Fibroblast of lung (primary cell): ENCODE measurements around the gene ZNF346. TPM values are rescaled to one million over a fixed set of nuclear protein-coding genes. Genes with fewer than 3 reads are reported as not detected.

Experiments used
- DNase-seq, 2 donors: peaks; one replicate each; pipeline versions ENCODE4 v3.0.0 to v3.0.0-alpha.2; 2010; ENCODE audit warnings: low read depth in 2 of 2
- H2AFZ ChIP-seq: 2 replicates; pipeline ENCODE4 v1.5.1; 2012; ENCODE audit warnings: low read length, control low read depth, inconsistent platforms
- H3K27ac ChIP-seq: 2 replicates; pipeline ENCODE4 v1.5.1; 2011; ENCODE audit warnings: low read length, control low read depth; ENCODE audit not compliant: insufficient read depth
- H3K27me3 ChIP-seq: 2 replicates; pipeline ENCODE4 v1.5.1; 2011; ENCODE audit warnings: mild to moderate bottlenecking, low read length; ENCODE audit not compliant: control insufficient read depth, insufficient read depth
- H3K36me3 ChIP-seq: 2 replicates; pipeline ENCODE4 v1.5.1; 2011; ENCODE audit warnings: low read length; ENCODE audit not compliant: control insufficient read depth, insufficient read depth
- H3K4me1 ChIP-seq: 2 replicates; pipeline ENCODE4 v1.5.1; 2011; ENCODE audit warnings: low read length; ENCODE audit not compliant: control insufficient read depth, insufficient read depth; ENCODE audit errors: extremely low read depth
- H3K4me2 ChIP-seq: 2 replicates; pipeline ENCODE4 v1.5.1; 2011; ENCODE audit warnings: low read length, control low read depth; ENCODE audit not compliant: insufficient read depth; ENCODE audit errors: extremely low read depth
- H3K4me3 ChIP-seq, 4 experiments: fragments of 200-600 bp in 1 of 4; sonication (generic) in 1 of 4; replicated peaks in 1 of 4; 2 replicates each; pipeline ENCODE4 v1.5.1; 2011 to 2016; ENCODE audit warnings: low read length in 4 of 4, low read depth in 3 of 4, mild to moderate bottlenecking in 3 of 4, control low read depth in 2 of 4, inconsistent platforms in 1 of 4, mixed read lengths in 1 of 4; ENCODE audit not compliant: insufficient read depth in 1 of 4; ENCODE audit errors: control extremely low read depth in 1 of 4
- H3K79me2 ChIP-seq: 2 replicates; pipeline ENCODE4 v1.5.1; 2012; ENCODE audit warnings: mild to moderate bottlenecking, low read length, inconsistent platforms; ENCODE audit not compliant: control insufficient read depth, insufficient read depth
- H3K9ac ChIP-seq: 2 replicates; pipeline ENCODE4 v1.5.1; 2011; ENCODE audit warnings: mild to moderate bottlenecking, low read length, control low read depth; ENCODE audit not compliant: insufficient read depth
- H3K9me3 ChIP-seq: 2 replicates; pipeline ENCODE4 v1.5.1; 2012; ENCODE audit warnings: low read depth, low read length; ENCODE audit not compliant: control insufficient read depth, insufficient read depth
- H4K20me1 ChIP-seq: 2 replicates; pipeline ENCODE4 v1.5.1; 2011; ENCODE audit warnings: low read length; ENCODE audit not compliant: control insufficient read depth, insufficient read depth; ENCODE audit errors: extremely low read depth
- EZH2 ChIP-seq: IDR thresholded peaks from 2 replicates; pipeline ENCODE4 v1.5.1; 2012; ENCODE audit warnings: low read length, control low read depth, mild to moderate bottlenecking; ENCODE audit errors: missing control alignments
- polyA plus RNA-seq, 2 donors: library from polyadenylated mRNA; depleted of rRNA in 1 of 2; stranded (reverse) in 1 of 2; unstranded in 1 of 2; fragments of >200 nt; gene quantifications; 2 replicates each; pipeline ENCODE4 v1.2.1, GENCODE V29; 2011 to 2012; ENCODE audit warnings: missing spikeins in 1 of 2
- total RNA-seq: library from RNA; depleted of rRNA; stranded (reverse); fragments of >200 nt; gene quantifications from 2 replicates; pipeline ENCODE4 v1.2.1, GENCODE V29; 2014
- TF ChIP-seq, protein P1 (sequence below), 2 donors: IDR thresholded peaks in 1 of 2; conservative IDR thresholded peaks in 1 of 2; 1 replicate in 1 of 2; 2 replicates in 1 of 2; pipeline ENCODE4 v1.5.1; 2011 to 2012; ENCODE audit warnings: low read length in 2 of 2, control low read depth in 1 of 2, inconsistent platforms in 1 of 2, low read depth in 1 of 2, mild to moderate bottlenecking in 1 of 2

Gene ZNF346
- total and polyA plus RNA-seq, 2 donors (not counting 1 experiment from before 2014, with no cell fraction given), result 14.0 to 14.9 TPM

DNA sequence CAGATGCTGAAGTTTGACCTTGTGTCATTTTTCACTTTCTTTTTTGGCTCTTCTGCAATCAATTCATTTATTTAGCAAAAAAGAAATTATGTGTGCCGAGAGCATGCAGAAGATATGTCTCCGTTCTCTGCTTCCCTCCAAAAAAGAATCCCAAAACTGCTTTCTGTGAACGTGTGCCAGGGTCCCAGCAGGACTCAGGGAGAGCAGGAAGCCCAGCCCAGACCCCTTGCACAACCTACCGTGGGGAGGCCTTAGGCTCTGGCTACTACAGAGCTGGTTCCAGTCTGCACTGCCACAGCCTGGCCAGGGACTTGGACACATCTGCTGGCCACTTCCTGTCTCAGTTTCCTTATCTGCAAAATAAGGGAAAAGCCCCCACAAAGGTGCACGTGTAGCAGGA lies 66.6 kb downstream of the ZNF346 start:
- H2AFZ ChIP-seq, result no peak overlapping the region
- H3K4me1 ChIP-seq, result peaks cover 17% of the 10 kb centered on the region
- peak overlapping the region; percentile 37 for H3K4me2 ChIP-seq
- H3K9me3 ChIP-seq, result no peaks in the 10 kb centered on the region
- H3K27ac ChIP-seq, result peak overlapping the region; percentile 4
- no peak overlapping the region for H3K9ac ChIP-seq
- H3K4me3 ChIP-seq, result no peak overlapping the region
- peaks cover 2% of the 10 kb centered on the region for H3K27me3 ChIP-seq
- H3K36me3 ChIP-seq, result peaks cover 2% of the 10 kb centered on the region
- no peaks in the 10 kb centered on the region for H4K20me1 ChIP-seq
- H3K79me2 ChIP-seq, result no peaks in the 10 kb centered on the region
- TF ChIP-seq, protein P1, sequence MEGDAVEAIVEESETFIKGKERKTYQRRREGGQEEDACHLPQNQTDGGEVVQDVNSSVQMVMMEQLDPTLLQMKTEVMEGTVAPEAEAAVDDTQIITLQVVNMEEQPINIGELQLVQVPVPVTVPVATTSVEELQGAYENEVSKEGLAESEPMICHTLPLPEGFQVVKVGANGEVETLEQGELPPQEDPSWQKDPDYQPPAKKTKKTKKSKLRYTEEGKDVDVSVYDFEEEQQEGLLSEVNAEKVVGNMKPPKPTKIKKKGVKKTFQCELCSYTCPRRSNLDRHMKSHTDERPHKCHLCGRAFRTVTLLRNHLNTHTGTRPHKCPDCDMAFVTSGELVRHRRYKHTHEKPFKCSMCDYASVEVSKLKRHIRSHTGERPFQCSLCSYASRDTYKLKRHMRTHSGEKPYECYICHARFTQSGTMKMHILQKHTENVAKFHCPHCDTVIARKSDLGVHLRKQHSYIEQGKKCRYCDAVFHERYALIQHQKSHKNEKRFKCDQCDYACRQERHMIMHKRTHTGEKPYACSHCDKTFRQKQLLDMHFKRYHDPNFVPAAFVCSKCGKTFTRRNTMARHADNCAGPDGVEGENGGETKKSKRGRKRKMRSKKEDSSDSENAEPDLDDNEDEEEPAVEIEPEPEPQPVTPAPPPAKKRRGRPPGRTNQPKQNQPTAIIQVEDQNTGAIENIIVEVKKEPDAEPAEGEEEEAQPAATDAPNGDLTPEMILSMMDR (conservative IDR thresholded peaks at IDR 0.05 in 1 of 2, IDR thresholded peaks at IDR 0.05 in 1 of 2; ENCODE audit: low read depth in 1 of 2, low read length in 2 of 2), result no peak
- no peak for TF ChIP-seq EZH2
- peak in 1 of 2 donors; percentile 46 for DNase-seq

DNA sequence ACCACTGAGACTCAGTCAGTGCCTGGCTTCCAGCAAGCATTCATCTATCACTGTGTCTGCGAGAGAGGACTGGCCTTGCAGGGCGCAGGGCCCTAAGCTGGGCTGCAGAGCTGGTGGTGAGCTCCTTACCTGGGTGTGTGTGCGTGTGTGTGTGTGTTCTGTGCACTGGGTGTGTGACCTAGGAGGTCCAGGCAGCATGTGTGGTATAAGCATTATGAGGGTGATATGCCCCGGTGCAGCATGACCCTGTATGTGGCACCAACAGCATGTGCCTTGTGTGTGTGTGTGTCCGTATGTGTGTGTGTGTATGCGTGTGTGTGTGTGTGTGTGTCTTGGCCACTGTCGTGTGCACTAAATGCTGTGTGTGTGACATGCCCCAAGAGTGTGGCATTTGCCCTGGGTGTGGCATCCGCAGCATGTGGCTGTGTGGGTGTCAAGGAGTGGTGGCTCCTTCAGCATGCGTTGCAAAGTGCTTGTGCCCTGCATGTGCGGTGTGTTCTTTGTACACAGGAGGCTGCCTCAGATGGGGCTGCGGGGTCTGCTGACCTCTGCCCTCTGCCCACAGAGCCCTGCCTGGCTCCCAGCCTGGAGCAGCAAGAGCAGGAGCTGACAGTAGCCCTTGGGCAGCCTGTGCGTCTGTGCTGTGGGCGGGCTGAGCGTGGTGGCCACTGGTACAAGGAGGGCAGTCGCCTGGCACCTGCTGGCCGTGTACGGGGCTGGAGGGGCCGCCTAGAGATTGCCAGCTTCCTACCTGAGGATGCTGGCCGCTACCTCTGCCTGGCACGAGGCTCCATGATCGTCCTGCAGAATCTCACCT lies 67.5 kb downstream of the ZNF346 start:
- peaks cover 2% of the 10 kb centered on the region for H3K27me3 ChIP-seq
- peaks cover 22% of the 10 kb centered on the region for H3K4me1 ChIP-seq
- no peak overlapping the region for H3K4me3 ChIP-seq
- no peak overlapping the region for H2AFZ ChIP-seq
- no peak overlapping the region for H3K9ac ChIP-seq
- TF ChIP-seq, protein P1 (conservative IDR thresholded peaks at IDR 0.05 in 1 of 2, IDR thresholded peaks at IDR 0.05 in 1 of 2; ENCODE audit: low read depth in 1 of 2, low read length in 2 of 2), result no peak
- TF ChIP-seq EZH2, result no peak
- no peak overlapping the region for H3K4me2 ChIP-seq
- H3K27ac ChIP-seq, result no peak overlapping the region
- peaks cover 2% of the 10 kb centered on the region for H3K36me3 ChIP-seq
- H3K9me3 ChIP-seq, result no peaks in the 10 kb centered on the region
- H4K20me1 ChIP-seq, result no peaks in the 10 kb centered on the region
- no peak for DNase-seq
- no peaks in the 10 kb centered on the region for H3K79me2 ChIP-seq

DNA sequence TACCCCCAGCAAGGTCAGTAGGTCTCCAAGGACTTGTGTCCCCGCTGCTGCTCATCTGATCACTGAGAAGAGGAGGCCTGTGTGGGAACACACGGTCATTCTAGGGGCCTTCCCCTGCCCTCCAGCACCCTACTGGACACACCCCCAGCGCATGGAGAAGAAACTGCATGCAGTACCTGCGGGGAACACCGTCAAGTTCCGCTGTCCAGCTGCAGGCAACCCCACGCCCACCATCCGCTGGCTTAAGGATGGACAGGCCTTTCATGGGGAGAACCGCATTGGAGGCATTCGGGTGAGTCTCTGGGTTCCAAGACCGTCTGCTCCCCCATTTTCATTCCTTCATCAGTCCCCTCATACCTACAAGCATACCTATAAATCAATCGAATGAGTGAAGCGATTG lies 68.3 kb downstream of the ZNF346 start:
- no peaks in the 10 kb centered on the region for H3K79me2 ChIP-seq
- no peak for DNase-seq
- H3K27me3 ChIP-seq, result peaks cover 2% of the 10 kb centered on the region
- H3K9ac ChIP-seq, result no peak overlapping the region
- H4K20me1 ChIP-seq, result no peaks in the 10 kb centered on the region
- no peaks in the 10 kb centered on the region for H3K9me3 ChIP-seq
- H3K4me2 ChIP-seq, result no peak overlapping the region
- TF ChIP-seq, protein P1 (conservative IDR thresholded peaks at IDR 0.05 in 1 of 2, IDR thresholded peaks at IDR 0.05 in 1 of 2; ENCODE audit: low read depth in 1 of 2, low read length in 2 of 2), result no peak
- TF ChIP-seq EZH2, result no peak
- peaks cover 25% of the 10 kb centered on the region for H3K4me1 ChIP-seq
- no peak overlapping the region for H3K27ac ChIP-seq
- H2AFZ ChIP-seq, result no peak overlapping the region
- no peak overlapping the region for H3K4me3 ChIP-seq
- H3K36me3 ChIP-seq, result peaks cover 4% of the 10 kb centered on the region
